Spleen (tissue), 7 donors: ENCODE data around the gene HHAT.

Experiments
- POLR2A ChIP-seq, 3 donors: fragments of 450-650 bp; IDR thresholded peaks; one replicate each; pipeline ENCODE4 v1.5.1; 2017; ENCODE audit warnings: antibody characterized with exemption in 3 of 3, mild to moderate bottlenecking in 1 of 3
- TF ChIP-seq, protein P1 (sequence below), 11 experiments: fragments of 200-600 bp in 7 of 11; fragments of 450-650 bp in 4 of 11; sonication (generic) in 4 of 11; IDR thresholded peaks in 8 of 11; conservative IDR thresholded peaks in 3 of 11; 1 replicate in 7 of 11; 2 replicates in 4 of 11; pipeline versions ENCODE4 v1.4.0 to v1.8.0; 2016 to 2021; ENCODE audit warnings: antibody characterized with exemption in 11 of 11, inconsistent platforms in 4 of 11, mild to moderate bottlenecking in 1 of 11
- donor health status: DM: no; HTN: no; CAD: no; lungs with moderate emphysema.
- donor health status: DM: no; HTN: no; CAD: no.
- donor health status: DM: no; HTN: no; CAD: no.

DNA sequence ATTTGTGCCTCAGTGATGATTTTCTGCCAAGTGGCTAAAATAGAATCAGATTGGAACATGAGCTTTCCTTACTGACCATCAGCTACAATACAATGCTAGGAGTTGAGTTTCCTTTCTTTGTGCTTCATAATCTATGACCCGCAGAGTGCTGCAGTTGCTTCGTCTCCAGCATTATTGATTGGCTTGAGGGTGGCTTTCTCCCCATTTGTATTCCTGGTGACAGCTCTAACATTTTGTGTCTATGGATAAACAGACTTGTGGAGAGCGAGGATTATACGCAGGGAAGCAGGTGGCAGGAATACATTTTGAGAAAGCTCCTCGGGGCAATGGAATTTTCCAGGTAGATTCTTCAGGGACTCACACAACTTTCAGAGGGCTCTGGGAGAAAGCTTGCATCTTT is 223.2 kb downstream of the HHAT start:
- TF ChIP-seq, protein P1, sequence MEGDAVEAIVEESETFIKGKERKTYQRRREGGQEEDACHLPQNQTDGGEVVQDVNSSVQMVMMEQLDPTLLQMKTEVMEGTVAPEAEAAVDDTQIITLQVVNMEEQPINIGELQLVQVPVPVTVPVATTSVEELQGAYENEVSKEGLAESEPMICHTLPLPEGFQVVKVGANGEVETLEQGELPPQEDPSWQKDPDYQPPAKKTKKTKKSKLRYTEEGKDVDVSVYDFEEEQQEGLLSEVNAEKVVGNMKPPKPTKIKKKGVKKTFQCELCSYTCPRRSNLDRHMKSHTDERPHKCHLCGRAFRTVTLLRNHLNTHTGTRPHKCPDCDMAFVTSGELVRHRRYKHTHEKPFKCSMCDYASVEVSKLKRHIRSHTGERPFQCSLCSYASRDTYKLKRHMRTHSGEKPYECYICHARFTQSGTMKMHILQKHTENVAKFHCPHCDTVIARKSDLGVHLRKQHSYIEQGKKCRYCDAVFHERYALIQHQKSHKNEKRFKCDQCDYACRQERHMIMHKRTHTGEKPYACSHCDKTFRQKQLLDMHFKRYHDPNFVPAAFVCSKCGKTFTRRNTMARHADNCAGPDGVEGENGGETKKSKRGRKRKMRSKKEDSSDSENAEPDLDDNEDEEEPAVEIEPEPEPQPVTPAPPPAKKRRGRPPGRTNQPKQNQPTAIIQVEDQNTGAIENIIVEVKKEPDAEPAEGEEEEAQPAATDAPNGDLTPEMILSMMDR (IDR thresholded peaks at IDR 0.05 in 8 of 11, conservative IDR thresholded peaks at IDR 0.05 in 3 of 11): no peak
- TF ChIP-seq POLR2A (IDR thresholded peaks at IDR 0.05): no peak
